ENCODE results near the gene MUC5AC.
"Not testable (repeated sequence)": the region's sequence is repeated elsewhere in the genome, so short reads cannot be mapped to it uniquely, and the experiment has no call there.

The MUC5AC gene

DNA sequence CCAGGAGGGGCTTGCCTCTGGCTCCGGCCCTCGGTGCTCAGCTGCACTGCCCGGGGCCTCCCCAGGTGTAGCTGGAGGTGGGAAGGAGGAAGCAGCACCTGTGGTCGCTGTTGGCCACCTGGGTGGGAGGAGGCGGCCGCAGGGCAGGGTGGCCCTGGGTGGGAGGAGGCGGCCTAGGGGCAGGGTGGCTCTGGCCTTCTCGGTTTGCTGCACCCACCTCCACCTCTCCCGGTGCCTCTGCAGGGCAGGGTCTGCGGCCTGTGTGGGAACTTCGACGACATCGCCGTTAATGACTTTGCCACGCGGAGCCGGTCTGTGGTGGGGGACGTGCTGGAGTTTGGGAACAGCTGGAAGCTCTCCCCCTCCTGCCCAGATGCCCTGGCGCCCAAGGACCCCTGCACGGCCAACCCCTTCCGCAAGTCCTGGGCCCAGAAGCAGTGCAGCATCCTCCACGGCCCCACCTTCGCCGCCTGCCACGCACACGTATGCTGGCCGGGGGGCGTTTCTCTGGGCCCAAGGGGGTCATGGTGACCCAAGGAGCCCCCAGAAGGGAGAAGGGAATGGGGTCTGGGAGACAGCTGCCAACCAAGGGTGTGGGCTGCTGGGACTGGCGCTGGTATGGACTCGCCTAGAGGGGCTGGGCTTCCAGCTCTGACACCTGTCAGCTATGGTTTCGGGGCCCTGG lies 20.6 kb downstream of the MUC5AC start:
- no peak for DNase-seq

DNA sequence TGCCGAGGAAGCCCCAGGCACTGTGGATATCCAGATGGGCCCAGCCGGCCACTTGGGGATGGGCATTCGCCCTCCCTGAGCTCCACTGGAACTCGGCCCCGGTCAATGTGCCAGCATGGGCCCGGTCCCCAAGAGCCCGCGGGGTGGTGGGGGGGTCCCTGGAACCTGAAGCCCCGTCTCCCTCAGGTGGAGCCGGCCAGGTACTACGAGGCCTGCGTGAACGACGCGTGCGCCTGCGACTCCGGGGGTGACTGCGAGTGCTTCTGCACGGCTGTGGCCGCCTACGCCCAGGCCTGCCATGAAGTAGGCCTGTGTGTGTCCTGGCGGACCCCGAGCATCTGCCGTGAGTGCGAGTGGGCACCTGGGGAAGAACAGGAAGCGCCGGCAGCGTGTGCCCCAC lies 21.2 kb downstream of the MUC5AC start:
- DNase-seq, result no peak

DNA sequence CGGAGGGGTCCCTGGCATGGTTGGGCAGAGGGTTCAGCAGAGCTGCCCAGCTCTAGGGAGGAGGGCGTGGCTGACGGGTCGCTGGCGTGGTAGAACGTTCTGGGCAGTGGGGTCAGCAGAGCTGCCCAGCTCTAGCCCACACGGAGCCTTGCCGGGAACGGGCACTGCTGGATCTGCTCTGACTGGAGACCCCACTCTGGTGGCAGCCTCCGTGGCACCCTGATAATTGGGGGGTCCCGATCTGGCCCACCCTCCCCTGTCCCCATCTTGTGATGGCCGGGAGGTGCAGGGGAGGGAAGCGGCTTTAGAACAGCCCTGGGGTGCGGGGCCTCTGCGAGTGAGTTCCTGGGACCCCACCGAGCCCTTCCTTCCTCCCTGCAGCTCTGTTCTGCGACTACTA lies 21.9 kb downstream of the MUC5AC start:
- DNase-seq, result no peak

DNA sequence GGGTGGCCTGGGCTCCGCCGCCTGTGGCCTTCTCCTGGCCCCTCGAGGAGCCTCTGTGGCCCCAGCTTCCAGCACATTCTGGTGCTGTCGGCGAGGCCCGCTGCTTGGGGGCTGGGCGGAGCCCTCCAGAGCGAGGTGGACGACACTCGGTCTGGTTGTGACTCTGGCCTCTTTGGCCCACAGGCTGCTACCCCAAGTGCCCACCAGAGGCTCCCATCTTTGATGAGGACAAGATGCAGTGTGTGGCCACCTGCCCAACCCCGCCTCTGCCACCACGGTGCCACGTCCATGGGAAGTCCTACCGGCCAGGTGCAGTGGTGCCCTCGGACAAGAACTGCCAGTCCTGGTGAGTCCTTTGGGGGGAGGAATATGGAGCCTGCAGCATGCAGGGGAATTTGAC lies 22.4 kb downstream of the MUC5AC start:
- no peak for DNase-seq

DNA sequence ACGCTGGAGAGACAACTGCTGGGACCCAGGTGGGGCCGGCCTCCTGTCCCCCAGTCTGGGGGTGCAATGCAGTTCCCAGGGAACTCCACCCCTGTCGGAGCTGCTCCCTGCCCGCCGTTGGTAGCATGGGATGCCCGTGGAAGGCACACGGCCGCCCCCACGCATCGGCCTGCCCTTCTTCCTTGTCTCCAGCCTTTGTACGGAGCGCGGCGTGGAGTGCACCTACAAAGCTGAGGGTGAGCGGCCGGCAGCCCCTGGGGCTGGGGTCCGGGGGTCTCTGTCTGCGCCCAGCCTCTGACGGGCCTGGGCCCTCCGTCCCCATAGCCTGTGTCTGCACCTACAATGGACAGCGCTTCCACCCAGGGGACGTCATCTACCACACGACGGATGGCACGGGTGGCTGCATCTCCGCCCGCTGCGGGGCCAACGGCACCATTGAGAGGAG lies 23.2 kb downstream of the MUC5AC start:
- no peak for DNase-seq

DNA sequence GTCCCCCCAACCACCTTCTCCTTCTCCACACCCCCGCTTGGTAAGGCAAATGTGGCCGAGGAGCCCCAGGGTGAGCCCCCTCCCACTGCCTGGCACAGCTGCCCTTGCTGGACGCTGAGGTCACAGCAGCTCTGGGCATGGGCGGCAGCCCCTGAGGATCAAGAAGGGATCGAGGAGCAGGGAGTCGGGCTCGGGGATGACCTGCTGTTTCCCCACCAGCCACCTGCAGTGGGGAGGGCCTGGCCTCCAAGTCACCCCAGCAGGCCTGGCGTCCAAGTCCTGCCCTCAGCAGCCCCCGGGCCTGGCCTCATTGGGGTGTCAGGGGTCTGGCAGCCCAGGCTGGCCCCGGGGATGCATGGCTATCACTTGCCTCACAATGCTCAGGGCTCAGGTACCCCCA lies 23.7 kb downstream of the MUC5AC start:
- no peak for DNase-seq

DNA sequence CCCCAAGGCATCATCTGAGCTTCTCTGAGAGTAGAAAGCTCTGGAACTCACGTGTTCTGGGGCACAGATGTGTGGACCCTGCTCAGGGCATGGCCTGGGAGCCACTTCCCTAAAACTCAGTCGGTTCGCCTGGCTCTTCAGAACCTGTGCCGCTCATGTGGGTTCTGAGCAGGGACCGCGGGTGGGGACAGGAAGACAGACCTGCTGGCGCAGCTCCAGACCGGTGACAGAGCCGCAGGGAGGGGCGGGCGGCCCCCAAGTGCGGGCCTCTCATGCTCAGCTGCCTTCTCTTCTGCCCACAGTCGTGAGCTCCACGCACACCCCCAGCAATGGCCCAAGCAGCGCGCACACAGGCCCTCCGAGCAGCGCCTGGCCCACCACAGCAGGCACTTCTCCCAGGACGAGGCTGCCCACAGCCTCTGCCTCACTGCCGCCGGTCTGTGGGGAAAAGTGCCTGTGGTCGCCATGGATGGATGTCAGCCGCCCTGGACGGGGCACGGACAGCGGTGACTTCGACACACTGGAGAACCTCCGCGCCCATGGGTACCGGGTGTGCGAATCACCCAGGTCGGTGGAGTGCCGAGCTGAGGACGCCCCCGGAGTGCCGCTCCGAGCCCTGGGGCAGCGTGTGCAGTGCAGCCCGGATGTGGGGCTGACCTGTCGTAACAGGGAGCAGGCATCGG lies 24.2 kb downstream of the MUC5AC start:
- DNase-seq, result no peak

DNA sequence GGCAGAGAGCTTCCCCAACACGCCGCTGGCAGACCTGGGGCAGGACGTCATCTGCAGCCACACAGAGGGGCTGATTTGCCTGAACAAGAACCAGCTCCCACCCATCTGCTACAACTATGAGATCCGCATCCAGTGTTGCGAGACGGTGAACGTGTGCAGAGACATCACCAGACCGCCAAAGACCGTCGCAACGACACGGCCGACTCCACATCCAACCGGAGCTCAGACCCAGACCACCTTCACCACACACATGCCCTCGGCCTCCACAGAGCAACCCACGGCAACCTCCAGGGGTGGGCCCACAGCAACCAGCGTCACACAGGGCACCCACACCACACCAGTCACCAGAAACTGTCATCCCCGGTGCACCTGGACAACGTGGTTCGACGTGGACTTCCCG lies 26.4 kb downstream of the MUC5AC start:
- not testable (repeated sequence) for DNase-seq

DNA sequence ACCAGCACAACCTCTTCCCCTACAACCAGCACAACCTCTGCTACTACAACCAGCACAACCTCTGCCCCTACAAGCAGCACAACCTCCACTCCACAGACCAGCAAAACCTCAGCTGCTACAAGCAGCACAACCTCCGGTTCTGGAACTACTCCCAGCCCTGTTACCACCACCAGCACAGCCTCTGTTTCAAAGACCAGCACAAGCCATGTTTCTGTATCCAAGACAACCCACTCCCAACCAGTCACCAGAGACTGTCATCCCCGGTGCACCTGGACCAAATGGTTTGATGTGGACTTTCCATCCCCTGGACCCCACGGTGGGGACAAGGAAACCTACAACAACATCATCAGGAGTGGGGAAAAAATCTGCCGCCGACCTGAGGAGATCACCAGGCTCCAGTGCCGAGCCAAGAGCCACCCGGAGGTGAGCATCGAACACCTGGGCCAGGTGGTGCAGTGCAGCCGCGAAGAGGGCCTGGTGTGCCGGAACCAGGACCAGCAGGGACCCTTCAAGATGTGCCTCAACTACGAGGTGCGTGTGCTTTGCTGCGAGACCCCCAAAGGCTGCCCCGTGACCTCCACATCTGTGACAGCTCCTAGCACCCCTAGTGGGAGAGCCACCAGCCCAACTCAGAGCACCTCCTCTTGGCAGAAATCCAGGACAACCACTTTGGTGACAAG lies 30.8 kb downstream of the MUC5AC start:
- not testable (repeated sequence) for DNase-seq

DNA sequence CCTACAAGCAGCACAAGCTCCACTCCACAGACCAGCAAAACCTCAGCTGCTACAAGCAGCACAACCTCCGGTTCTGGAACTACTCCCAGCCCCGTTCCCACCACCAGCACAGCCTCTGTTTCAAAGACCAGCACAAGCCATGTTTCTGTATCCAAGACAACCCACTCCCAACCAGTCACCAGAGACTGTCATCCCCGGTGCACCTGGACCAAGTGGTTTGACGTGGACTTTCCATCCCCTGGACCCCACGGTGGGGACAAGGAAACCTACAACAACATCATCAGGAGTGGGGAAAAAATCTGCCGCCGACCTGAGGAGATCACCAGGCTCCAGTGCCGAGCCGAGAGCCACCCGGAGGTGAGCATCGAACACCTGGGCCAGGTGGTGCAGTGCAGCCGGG lies 32.1 kb downstream of the MUC5AC start:
- DNase-seq, result not testable (repeated sequence)

DNA sequence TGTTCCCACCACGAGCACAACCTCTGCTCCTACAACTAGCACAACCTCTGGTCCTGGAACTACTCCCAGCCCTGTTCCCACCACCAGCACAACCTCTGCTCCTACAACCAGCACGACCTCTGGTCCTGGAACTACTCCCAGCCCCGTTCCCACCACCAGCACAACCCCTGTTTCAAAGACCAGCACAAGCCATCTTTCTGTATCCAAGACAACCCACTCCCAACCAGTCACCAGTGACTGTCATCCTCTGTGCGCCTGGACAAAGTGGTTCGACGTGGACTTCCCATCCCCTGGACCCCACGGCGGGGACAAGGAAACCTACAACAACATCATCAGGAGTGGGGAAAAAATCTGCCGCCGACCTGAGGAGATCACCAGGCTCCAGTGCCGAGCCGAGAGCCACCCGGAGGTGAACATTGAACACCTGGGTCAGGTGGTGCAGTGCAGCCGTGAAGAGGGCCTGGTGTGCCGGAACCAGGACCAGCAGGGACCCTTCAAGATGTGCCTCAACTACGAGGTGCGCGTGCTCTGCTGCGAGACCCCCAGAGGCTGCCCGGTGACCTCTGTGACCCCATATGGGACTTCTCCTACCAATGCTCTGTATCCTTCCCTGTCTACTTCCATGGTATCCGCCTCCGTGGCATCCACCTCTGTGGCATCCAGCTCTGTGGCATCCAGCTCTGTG lies 34.2 kb downstream of the MUC5AC start:
- not testable (repeated sequence) for DNase-seq

DNA sequence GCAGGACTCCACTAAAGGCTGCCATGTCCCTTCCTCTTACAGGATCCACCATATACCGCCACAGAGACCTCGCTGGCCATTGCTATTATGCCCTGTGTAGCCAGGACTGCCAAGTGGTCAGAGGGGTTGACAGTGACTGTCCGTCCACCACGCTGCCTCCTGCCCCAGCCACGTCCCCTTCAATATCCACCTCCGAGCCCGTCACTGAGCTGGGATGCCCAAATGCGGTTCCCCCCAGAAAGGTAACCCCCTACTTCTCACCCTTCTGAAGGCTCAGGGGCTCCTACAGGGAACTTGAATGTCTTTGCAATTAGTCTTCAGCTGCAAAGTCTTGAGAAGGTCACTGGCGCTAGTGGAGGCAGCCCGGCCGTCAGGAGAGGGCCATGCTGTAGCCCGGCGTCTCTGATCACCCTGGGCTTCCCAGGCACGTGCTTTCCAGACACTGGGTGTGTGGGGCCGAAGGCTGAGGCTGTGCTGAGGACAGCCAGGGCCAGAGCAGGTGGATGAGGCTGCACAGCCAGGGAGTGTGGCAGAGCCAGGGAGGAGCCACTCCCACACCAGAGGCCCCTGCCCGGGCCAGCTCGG lies 35.1 kb downstream of the MUC5AC start:
- no peak for DNase-seq

DNA sequence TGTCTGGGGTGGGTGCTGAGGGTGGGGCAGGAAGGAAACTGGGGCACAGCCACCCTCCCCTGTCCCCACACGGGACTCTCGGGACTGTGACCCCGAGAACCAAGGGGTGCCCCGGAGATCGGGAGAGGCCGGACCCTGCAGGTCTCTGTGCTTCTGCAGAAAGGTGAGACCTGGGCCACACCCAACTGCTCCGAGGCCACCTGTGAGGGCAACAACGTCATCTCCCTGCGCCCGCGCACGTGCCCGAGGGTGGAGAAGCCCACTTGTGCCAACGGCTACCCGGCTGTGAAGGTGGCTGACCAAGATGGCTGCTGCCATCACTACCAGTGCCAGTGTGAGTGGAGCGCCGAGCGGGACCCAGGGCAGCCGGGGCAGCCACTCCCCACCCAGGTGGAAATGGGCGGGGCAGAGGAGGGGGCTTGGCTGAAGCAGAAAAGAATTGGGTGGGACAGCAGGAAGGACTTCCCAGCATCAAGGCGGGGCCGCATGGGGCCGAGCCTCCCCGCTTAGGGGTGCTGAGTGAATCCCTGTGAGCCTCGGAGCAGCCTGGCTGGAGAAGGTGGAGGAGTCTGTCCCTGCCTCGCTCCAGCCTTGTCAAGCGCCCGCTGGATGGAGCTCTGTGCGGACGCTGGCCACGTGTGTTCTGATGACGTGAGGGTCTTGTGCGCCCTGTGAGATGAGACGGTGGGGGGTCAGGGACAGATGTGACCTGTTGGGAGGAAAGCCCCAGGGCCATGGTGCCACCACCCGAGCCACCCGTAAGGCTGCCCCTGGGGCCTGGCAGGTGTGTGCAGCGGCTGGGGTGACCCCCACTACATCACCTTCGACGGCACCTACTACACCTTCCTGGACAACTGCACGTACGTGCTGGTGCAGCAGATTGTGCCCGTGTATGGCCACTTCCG lies 35.8 kb downstream of the MUC5AC start:
- DNase-seq, result no peak

DNA sequence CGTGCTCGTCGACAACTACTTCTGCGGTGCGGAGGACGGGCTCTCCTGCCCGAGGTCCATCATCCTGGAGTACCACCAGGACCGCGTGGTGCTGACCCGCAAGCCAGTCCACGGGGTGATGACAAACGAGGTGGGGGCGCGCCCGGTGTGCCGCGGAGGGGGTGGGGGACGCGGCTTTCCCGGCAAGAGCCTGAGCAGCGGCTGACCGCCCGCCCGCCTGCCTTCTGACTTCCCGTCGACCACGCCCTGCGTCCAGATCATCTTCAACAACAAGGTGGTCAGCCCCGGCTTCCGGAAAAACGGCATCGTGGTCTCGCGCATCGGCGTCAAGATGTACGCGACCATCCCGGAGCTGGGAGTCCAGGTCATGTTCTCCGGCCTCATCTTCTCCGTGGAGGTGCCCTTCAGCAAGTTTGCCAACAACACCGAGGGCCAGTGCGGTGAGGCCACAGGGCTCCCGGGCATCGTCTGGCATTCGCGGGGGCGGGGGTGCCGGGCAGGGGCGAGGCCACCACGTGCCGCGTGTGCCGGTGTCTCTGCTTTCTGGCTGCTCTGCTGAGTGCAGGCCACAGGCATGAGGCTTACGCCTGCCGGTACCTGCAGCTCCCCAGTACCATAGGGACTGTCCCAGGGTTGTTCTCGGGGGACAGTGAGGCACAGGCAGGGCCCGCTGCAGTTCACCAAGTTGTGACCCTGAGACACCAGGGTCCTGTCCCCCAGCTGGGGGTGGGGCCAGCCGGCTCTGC lies 36.7 kb downstream of the MUC5AC start:
- DNase-seq, result no peak

DNA sequence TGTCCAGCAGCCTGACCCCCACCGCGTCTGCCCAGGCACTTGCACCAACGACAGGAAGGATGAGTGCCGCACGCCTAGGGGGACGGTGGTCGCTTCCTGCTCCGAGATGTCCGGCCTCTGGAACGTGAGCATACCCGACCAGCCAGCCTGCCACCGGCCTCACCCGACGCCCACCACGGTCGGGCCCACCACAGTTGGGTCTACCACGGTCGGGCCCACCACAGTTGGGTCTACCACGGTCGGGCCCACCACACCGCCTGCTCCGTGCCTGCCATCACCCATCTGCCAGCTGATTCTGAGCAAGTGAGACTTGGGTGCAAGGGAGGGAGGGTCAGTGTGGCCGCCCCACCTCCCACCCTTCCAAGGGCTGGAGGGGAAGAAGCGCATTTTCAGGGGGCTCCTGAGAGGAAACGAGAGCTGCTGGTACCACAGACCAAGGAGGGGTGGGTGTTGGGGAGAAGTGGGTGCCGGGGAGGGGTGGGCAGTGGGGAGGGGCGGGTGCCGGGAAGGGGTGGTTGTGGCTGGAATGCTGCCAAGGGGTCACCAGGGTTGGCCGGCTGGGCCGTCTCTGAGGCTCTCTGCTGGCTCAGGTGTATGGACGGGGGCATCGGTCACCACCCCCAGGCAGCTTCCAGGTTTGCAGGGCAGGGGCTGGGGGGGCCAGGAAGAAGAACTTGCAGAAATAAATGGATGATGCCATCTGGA lies 37.4 kb downstream of the MUC5AC start:
- DNase-seq, result no peak

DNA sequence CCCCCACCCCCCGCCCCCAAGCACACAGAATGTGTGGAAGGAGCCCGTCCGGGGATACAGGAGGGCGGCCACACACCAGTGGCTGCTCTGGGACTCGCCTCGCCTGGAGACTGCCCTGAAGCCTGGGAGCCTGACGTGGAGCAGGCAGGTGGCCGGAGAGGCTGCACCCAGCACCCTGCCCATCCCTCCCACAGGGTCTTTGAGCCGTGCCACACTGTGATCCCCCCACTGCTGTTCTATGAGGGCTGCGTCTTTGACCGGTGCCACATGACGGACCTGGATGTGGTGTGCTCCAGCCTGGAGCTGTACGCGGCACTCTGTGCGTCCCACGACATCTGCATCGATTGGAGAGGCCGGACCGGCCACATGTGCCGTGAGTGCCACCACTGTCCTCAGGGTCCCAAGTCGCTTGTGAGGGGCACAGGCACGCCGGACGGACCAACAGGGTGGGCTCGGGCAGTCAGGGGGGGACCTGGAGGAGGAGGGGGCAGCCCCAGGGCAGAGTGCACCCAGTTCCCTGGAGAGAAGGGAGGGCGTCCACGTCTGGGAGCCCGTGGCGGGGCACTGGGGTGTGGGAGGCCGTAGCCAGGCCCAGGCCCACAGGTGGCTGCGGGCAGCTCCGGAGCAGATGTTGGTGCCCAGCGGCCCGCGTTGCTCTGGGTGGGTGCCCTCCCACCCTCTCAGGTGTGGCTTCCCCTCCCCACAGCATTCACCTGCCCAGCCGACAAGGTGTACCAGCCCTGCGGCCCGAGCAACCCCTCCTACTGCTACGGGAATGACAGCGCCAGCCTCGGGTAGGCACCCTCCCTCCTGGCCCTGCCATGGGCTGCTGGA lies 38.1 kb downstream of the MUC5AC start:
- DNase-seq, result no peak

DNA sequence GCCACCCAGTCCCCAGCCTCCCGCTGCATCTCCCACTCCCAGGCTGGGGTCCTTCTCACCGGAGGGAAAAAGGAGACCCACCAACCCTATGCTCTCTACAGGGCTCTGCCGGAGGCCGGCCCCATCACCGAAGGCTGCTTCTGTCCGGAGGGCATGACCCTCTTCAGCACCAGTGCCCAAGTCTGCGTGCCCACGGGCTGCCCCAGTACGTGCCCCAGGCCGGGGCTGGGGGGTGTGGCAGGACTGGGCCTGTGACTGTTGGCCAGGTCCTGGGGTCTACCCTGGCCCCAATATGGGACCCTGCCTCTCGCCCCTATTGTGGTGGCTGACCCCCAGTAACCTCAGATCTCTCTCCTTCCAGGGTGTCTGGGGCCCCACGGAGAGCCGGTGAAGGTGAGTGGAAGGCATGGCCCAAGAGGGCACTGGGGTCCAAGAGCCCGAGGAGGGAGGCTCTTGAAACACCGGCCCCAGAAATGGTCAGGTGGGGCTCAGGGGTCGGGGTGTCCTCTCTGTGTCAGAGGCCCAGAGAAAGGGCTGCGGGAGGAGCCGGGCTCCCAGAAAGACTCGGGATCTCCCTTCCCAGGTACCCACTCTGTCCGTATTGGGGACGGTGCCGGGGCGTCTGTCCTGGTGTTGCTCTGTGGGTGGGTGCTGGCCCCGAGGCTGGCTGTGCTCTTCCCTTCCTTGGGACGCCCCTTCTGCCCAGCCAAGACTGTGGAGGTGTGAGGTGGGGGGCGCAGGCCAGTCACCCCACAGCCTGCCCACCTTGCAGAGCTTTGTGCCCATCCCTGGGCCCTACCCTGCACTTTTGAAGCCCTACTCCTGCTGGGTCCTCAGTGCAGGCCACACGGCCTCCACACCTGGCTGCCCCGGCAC lies 39.0 kb downstream of the MUC5AC start:
- no peak for DNase-seq

DNA sequence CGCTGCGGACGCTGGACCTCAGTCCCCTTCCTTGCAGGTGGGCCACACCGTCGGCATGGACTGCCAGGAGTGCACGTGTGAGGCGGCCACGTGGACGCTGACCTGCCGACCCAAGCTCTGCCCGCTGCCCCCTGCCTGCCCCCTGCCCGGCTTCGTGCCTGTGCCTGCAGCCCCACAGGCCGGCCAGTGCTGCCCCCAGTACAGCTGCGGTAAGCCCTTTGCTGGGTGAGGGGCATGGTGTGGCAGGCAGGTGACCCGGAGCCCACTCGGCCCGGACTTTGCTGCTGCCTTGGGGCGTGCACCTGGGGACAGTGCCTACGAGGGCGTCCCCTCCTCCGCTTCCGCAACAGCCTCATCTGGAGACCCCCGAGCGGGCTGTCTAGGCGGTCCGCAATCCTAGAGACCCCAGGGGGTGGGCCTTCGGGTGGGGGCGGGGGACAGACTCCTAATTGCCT lies 39.7 kb downstream of the MUC5AC start:
- no peak for DNase-seq
